HEK293T (cell line): ENCODE results near the gene MIPOL1.

Experiments used
- SP1 ChIP-seq: fragments of 450-650 bp; IDR thresholded peaks from 2 replicates; pipeline ENCODE4 v1.6.1; 2017
- TARDBP ChIP-seq: fragments of 450-650 bp; IDR thresholded peaks from 2 replicates; pipeline ENCODE4 v1.6.1; 2016

GRCh38 chr14:37232907-37233481, 35.3 kb downstream of the MIPOL1 start:
- no peak for TF ChIP-seq SP1
- TF ChIP-seq TARDBP = no peak
